Spleen (tissue), 11 donors: ENCODE results near the gene GCFC2. TPM values are rescaled to one million over a fixed set of nuclear protein-coding genes. Genes with fewer than 3 reads are reported as not detected.

Experiments
- DNase-seq: peaks from one replicate; pipeline ENCODE4 v3.0.0-alpha.2; 2020
- H3K27ac ChIP-seq, 8 donors: fragments of 200-600 bp; sonication (generic) in 7 of 8; 1 replicate in 4 of 8; 2 replicates in 4 of 8; pipeline versions ENCODE4 v1.5.0 to v1.8.0; 2016 to 2021; ENCODE audit warnings: inconsistent platforms in 4 of 8, mild to moderate bottlenecking in 4 of 8, moderate library complexity in 1 of 8
- H3K27me3 ChIP-seq, 7 donors: fragments of 200-600 bp; sonication (generic) in 6 of 7; replicated peaks in 1 of 7; 1 replicate in 4 of 7; 2 replicates in 3 of 7; pipeline versions ENCODE4 v1.5.0 to v1.8.0; 2016 to 2021; ENCODE audit warnings: inconsistent platforms in 3 of 7, mild to moderate bottlenecking in 1 of 7
- H3K36me3 ChIP-seq, 6 donors: fragments of 200-600 bp; sonication (generic) in 5 of 6; 1 replicate in 4 of 6; 2 replicates in 2 of 6; pipeline versions ENCODE4 v1.5.0 to v1.8.0; 2016 to 2021; ENCODE audit warnings: inconsistent platforms in 2 of 6
- H3K4me1 ChIP-seq, 6 donors: fragments of 200-600 bp; sonication (generic) in 5 of 6; 1 replicate in 3 of 6; 2 replicates in 3 of 6; pipeline versions ENCODE4 v1.5.0 to v1.8.0; 2016 to 2021; ENCODE audit warnings: inconsistent platforms in 3 of 6
- H3K4me3 ChIP-seq, 8 donors: fragments of 200-600 bp; sonication (generic) in 7 of 8; 1 replicate in 4 of 8; 2 replicates in 4 of 8; pipeline versions ENCODE4 v1.5.0 to v1.8.0; 2016 to 2021; ENCODE audit warnings: inconsistent platforms in 4 of 8, mild to moderate bottlenecking in 4 of 8, moderate library complexity in 2 of 8
- H3K9me3 ChIP-seq, 8 donors: fragments of 200-600 bp; sonication (generic) in 7 of 8; 1 replicate in 4 of 8; 2 replicates in 4 of 8; pipeline versions ENCODE4 v1.5.0 to v1.8.0; 2016 to 2021; ENCODE audit warnings: inconsistent platforms in 4 of 8
- CTCF ChIP-seq, 11 experiments: fragments of 200-600 bp in 7 of 11; fragments of 450-650 bp in 4 of 11; sonication (generic) in 4 of 11; IDR thresholded peaks in 8 of 11; conservative IDR thresholded peaks in 3 of 11; 1 replicate in 7 of 11; 2 replicates in 4 of 11; pipeline versions ENCODE4 v1.4.0 to v1.8.0; 2016 to 2021; ENCODE audit warnings: antibody characterized with exemption in 11 of 11, inconsistent platforms in 4 of 11, mild to moderate bottlenecking in 1 of 11
- POLR2A ChIP-seq, 3 donors: fragments of 450-650 bp; IDR thresholded peaks; one replicate each; pipeline ENCODE4 v1.5.1; 2017; ENCODE audit warnings: antibody characterized with exemption in 3 of 3, mild to moderate bottlenecking in 1 of 3
- POLR2AphosphoS5 ChIP-seq, 3 donors: sonication (generic); formaldehyde crosslinking; IDR thresholded peaks; one replicate each; pipeline ENCODE4 v1.5.1; 2017; ENCODE audit warnings: antibody characterized with exemption in 3 of 3
- WGBS, 5 donors: extraction: QIAGEN DNeasy Blood & Tissue Kit in 3 of 5; methylation state at CpG; one replicate each; pipeline versions ENCODE4 v1.1.5 to v1.1.7; 2013 to 2018; 5-methylcytosine and 5-hydroxymethylcytosine counted together
- intact Hi-C: fragments of 100-400 bp; cut with DNase I; formaldehyde crosslinking; loops from one replicate; pipeline ENCODE4 v1.15.0; 2023; ENCODE audit warnings: low total_unique reads
- polyA plus RNA-seq, 3 donors: library from polyadenylated mRNA; stranded (reverse); fragments of 200-250 nt; gene quantifications; one replicate each; pipeline ENCODE4 v1.2.1, GENCODE V29; 2013
- total RNA-seq, 7 donors: library from RNA; depleted of rRNA in 3 of 7; stranded (reverse); fragments of >200 nt in 3 of 7; fragmentation: NEBNext Ultra II Directional in 4 of 7; extraction: Animal tissue kit (Norgen Biotek cat#: 25700) in 4 of 7; gene quantifications; one replicate each; pipeline versions ENCODE4 v1.1.0 to v1.2.1, GENCODE V29; 2016 to 2021
- donor health status: healthy with polysubstance abuse.
- donor health status: DM: no; HTN: no; CAD: no; lungs with moderate emphysema.
- donor health status: DM: no; HTN: no; CAD: no.
- donor health status: Bipolar disorder and iron deficiency.
- donor health status: healthy.
- donor health status: DM: no; HTN: no; CAD: no.
- donor health status: DM: yes; HTN: yes; CAD: no.

GCFC2 gene
- total and polyA plus RNA-seq, 10 donors, result 13.1 to 27.7 (median 20.5) TPM

- peaks cover 0 to 9% (median 2%) of the 10 kb centered on the region in 6 donors for H3K4me1 ChIP-seq
- TF ChIP-seq CTCF (IDR thresholded peaks at IDR 0.05 in 8 of 11, conservative IDR thresholded peaks at IDR 0.05 in 3 of 11), result no peak
- no peak for TF ChIP-seq POLR2A (IDR thresholded peaks at IDR 0.05)
- no peak for TF ChIP-seq POLR2AphosphoS5 (IDR thresholded peaks at IDR 0.05)
- 54 to 67% (median 63%) methylated on average over 1 of the region's 1 CpG for WGBS, 5 donors
- intact Hi-C loops, result no loop called here
- no peak overlapping the region for H3K4me3 ChIP-seq
- H3K27ac ChIP-seq, result no peak overlapping the region
- H3K27me3 ChIP-seq, result peaks cover 0 to 12% (median 0%) of the 10 kb centered on the region in 7 donors
- no peaks in the 10 kb centered on the region for H3K36me3 ChIP-seq
- H3K9me3 ChIP-seq, result no peaks in the 10 kb centered on the region
- no peak for DNase-seq
Observed at GRCh38 chr2:75632813-75633212, 77.9 kb downstream of the GCFC2 start.

- H3K4me1 ChIP-seq, result peaks cover 0 to 9% (median 2%) of the 10 kb centered on the region in 6 donors
- H3K27ac ChIP-seq, result no peak overlapping the region
- intact Hi-C loops, result no loop called here
- no peak for DNase-seq
- 73 to 80% (median 75%) methylated on average over 5 of the region's 5 CpGs for WGBS, 5 donors
- no peak overlapping the region for H3K4me3 ChIP-seq
- peaks cover 0 to 7% (median 0%) of the 10 kb centered on the region in 7 donors for H3K27me3 ChIP-seq
- H3K9me3 ChIP-seq, result no peaks in the 10 kb centered on the region
- H3K36me3 ChIP-seq, result no peaks in the 10 kb centered on the region
- no peak for TF ChIP-seq POLR2AphosphoS5 (IDR thresholded peaks at IDR 0.05)
Observed at GRCh38 chr2:75632091-75632701, 78.5 kb downstream of the GCFC2 start.

GRCh38 chr2:75627902-75628504 is 82.7 kb downstream of the GCFC2 start:
- intact Hi-C loops, result loop anchor here (10.0 kb wide), 1 partner anchor 703 kb away; no protein-coding TSS in a partner anchor
- Histone ChIP-seq H3K27ac (no peak overlapping the region), H3K27me3 (peaks cover 0 to 12% (median 0%) of the 10 kb centered on the region in 7 donors), H3K9me3 (no peaks in the 10 kb centered on the region), H3K4me3 (no peak overlapping the region), H3K4me1 (peaks cover 0 to 9% (median 2%) of the 10 kb centered on the region in 6 donors), H3K36me3 (no peaks in the 10 kb centered on the region)
- peak; percentile 86 for DNase-seq
- WGBS, 5 donors, result 1 to 4% (median 3%) methylated on average over 4 of the region's 4 CpGs
- no peak for TF ChIP-seq POLR2A (IDR thresholded peaks at IDR 0.05)
- TF ChIP-seq POLR2AphosphoS5 (IDR thresholded peaks at IDR 0.05), result no peak
- peak; percentile 23 to 88 (median 68) for TF ChIP-seq CTCF (IDR thresholded peaks at IDR 0.05 in 8 of 11, conservative IDR thresholded peaks at IDR 0.05 in 3 of 11)

GRCh38 chr2:75622929-75623328 is 87.8 kb downstream of the GCFC2 start:
- H3K27me3 ChIP-seq, result peaks cover 0 to 16% (median 0%) of the 10 kb centered on the region in 7 donors
- DNase-seq, result no peak
- no peaks in the 10 kb centered on the region for H3K9me3 ChIP-seq
- TF ChIP-seq POLR2A (IDR thresholded peaks at IDR 0.05) (no peak), POLR2AphosphoS5 (IDR thresholded peaks at IDR 0.05) (no peak), CTCF (IDR thresholded peaks at IDR 0.05 in 8 of 11, conservative IDR thresholded peaks at IDR 0.05 in 3 of 11) (no peak)
- H3K36me3 ChIP-seq, result no peaks in the 10 kb centered on the region
- no peak overlapping the region for H3K4me3 ChIP-seq
- 65 to 92% (median 84%) methylated on average over 3 of the region's 3 CpGs for WGBS, 5 donors
- intact Hi-C loops, result loop anchor here (10.0 kb wide), 1 partner anchor 698 kb away; no protein-coding TSS in a partner anchor
- peaks cover 0 to 1% (median 0%) of the 10 kb centered on the region in 6 donors for H3K4me1 ChIP-seq
- H3K27ac ChIP-seq, result no peak overlapping the region
